Left ventricle myocardium superior (tissue), 1 donor: ENCODE results near the gene ENG. TPM values are rescaled to one million over a fixed set of nuclear protein-coding genes. Genes with fewer than 3 reads are reported as not detected.
"Not testable (repeated sequence)": the region's sequence is repeated elsewhere in the genome, so short reads cannot be mapped to it uniquely, and the experiment has no call there.

ENCODE experiments used
- ATAC-seq: fragments of 200-7000 bp; cut with Tn5 transposase; one replicate; pipeline ENCODE4 v1.9.1; 2020; ENCODE audit warnings: mild to moderate bottlenecking, moderate library complexity
- DNase-seq: peaks from one replicate; pipeline ENCODE4 v3.0.0-alpha.2; 2020
- intact Hi-C: fragments of 100-400 bp; cut with micrococcal nuclease; formaldehyde crosslinking; loops from one replicate; pipeline ENCODE4 v1.11.0; 2022
- total RNA-seq: library from RNA; stranded (reverse); fragmentation: NEBNext Ultra II Directional; extraction: Animal tissue kit (Norgen Biotek cat#: 25700); gene quantifications from one replicate; pipeline ENCODE4 v1.2.1, GENCODE V29; 2021
- donor health status: DM: no; HTN: yes; CAD: no; lungs with severe emphysema.

Gene ENG
- total RNA-seq, 1 donor from 2014 or later: 134 TPM

DNA sequence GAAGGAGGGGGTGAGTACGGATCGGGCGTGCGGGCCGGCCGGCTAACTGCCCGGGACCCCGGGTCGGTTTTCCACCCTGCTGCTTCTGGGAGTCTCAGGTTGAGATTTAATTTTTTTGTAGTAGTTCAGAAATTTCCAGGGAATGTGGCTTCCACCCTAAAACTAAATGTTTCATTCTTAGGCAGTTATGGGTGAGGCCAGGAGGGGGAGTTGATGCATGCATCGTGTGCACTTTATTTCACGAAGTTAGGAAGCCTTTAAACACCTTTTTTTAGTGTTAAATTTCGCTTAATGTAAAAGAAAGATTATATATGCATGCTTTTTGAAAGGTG is 67.7 kb downstream of the ENG start:
- intact Hi-C loops: loop anchor here (10.0 kb wide), 1 partner anchor 88 kb away; the partner anchor contains the start of gene AK1
- ATAC-seq (no peak), DNase-seq (no peak)

DNA sequence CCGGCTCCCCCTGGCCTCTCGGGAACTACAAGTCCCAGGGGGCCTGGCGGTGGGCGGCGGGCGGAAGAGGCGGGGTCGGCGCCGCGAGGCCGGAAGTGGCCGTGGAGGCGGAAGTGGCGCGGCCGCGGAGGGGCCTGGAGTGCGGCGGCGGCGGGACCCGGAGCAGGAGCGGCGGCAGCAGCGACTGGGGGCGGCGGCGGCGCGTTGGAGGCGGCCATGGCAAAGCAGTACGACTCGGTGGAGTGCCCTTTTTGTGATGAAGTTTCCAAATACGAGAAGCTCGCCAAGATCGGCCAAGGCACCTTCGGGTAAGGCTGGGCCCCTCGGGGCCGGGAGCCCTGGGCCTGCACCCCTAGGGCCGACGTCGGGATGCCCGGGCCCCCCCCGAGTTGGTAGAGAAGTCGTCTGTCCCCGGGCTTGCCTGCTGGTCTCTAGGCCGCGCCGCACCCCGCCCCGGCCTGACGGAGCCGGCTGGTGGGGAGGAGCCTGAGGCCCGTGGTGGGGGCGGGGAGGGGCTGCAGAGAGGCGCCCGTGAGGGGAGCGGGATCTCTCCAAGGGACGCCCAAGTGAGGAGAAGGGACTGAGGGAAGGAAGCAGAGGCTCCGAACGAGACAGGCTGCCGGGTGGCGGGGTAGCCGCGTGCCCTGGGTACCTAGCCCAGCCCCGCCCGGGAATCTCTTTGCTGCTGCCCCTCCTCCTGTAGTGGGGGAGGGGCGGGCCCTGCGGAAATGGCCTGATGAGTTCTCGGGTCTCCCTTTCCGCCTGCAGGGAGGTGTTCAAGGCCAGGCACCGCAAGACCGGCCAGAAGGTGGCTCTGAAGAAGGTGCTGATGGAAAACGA is 68.3 kb downstream of the ENG start, which contains the start of gene CDK9:
Gene CDK9, plus strand, starts transcription at position 102 of the 840 bp plus-strand sequence. Its CDS starts 115 bp downstream, at position 217.
- peak; percentile 95 for DNase-seq
- intact Hi-C loops: loop anchor here (10.0 kb wide), 1 partner anchor 89 kb away; the partner anchor contains the start of gene AK1
- peak; percentile 78 for ATAC-seq

DNA sequence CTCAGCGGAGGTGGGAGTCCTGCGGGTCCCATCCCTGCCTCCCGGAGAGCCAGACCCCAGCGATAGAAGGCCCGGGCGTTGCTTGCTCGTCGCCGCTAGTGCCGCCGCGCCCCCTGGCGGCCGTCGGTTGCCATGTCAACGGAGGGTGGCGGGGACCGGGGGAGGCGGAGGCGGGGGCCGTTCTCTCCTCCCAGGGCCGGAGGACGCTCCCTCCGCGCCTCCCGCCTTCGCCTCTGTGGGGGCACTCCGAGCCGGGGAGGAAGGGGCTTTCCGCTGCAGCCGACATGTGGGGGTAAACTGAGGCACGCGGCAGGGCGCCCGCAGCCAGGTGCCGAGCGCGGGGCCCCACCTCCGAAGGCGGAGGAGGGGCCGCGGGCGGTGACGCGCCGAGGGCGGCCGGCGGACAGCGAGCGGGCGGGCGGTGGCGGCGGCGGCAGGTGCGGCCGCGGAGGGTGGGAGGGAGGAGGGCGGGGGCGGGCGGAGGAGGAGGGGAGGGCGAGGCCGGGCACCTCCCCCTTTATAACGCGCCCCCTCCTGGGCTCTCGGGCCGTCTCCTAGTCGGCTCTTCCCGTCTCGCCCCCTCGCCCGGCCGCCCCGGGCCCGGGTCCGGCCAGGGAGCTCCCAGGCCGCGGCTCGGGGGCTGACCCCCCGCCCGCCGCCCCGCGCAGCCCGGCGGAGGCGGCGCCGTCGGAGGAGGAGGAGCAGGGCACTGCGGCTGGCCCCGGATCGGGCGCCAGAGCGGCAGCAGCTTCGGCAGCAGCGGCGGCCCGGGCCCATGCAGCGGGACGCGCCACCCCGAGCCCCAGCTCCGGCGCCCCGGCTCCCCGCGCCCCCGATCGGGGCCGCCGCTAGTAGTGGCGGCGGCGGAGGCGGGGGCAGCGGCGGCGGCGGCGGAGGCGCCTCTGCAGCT is 69.2 kb downstream of the ENG start:
- peak; percentile 76 for ATAC-seq
- DNase-seq: peak; percentile 93
- intact Hi-C loops: loop anchor here (10.0 kb wide), 1 partner anchor 90 kb away; the partner anchor contains the start of gene AK1

DNA sequence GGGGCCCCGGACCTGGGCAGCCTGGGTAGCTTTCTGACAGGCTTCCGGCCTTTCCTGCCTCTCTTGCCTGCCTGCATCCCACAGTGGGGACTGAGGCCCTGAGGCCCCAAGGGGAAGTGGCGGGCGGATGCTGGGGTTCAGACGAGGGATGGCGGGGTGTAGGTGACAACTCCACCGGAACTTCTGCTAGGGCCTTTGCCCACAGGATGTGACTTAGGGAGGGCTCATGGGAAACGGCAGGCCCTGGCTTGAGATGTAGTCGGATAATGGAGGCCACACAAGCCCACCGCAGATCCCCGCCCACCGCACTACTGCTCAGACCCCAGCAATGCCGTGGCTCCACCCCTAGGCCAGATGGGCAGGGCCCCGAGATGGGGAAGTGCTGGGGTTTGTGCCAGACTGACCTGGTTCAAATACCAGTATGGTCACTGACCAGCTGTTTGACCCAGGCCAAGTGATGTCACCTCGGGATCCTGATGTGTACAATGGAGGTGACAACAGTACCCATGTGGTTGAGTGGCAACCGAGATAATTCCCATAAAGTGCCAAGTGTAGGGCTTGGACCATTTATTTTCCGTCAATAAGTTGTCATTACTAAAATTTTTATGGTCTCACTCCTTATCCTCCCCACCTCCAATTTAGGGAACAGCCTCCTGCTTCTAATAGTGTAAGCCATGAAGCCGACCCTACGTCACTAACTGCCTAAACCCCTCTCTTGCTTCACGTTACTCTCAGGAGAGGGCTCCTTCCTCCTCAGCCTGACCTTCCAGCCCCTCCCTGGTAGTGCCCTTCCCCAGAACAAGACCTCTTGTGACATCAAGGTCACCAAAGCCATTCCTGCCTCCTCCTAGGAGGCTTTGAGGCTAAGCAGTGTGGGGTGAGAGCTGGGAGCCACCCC is 71.1 kb downstream of the ENG start:
- intact Hi-C loops: loop anchor here (5.0 to 10.0 kb wide), 2 partner anchors 46 to 91 kb away; partner anchors contain the start of genes AK1 and TOR2A
- peak; percentile 67 for DNase-seq
- no peak for ATAC-seq

DNA sequence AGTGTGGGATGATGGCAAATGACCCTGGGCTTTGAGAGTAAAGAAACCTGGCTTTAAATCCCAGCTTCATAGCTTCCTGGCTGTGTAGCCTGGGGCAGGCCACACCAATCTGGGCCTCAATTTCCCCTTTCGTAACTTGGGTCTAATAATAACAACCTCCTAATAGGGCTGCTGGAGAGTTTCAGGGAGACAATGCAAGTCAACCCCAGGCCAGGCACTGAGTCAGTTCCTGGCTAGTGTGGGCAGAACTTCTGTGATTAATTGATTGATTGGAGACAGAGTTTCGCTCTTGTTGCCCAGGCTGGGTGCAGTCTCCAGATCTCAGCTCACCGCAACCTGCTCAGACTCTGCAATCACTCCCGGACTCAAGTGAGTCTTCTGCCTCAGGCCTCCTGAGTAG is 72.7 kb downstream of the ENG start:
- ATAC-seq: no peak
- intact Hi-C loops: loop anchor here (5.0 to 10.0 kb wide), 2 partner anchors 45 to 93 kb away; partner anchors contain the start of genes AK1 and TOR2A
- DNase-seq: no peak

DNA sequence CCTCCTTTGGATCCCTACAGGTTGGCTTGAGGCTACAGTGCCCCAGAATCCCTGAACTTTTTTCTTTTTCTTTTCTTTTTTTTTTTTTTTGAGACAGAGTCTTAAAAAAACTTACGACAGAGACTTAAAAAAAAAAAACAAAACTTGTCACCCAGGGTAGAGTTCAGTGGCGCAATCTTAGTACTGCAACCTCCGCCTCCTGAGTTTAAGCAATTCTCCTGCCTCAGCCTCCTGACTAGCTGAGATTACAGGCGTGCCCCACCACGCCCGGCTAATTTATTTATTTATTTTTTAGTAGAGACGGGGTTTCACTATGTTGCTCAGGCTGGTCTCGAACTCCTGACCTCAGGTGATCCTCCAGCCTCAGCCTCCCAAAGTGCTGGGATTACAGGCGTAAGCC is 73.5 kb downstream of the ENG start:
- not testable (repeated sequence) for ATAC-seq, DNase-seq
- intact Hi-C loops: loop anchor here (5.0 to 10.0 kb wide), 2 partner anchors 44 to 94 kb away; partner anchors contain the start of genes AK1 and TOR2A

DNA sequence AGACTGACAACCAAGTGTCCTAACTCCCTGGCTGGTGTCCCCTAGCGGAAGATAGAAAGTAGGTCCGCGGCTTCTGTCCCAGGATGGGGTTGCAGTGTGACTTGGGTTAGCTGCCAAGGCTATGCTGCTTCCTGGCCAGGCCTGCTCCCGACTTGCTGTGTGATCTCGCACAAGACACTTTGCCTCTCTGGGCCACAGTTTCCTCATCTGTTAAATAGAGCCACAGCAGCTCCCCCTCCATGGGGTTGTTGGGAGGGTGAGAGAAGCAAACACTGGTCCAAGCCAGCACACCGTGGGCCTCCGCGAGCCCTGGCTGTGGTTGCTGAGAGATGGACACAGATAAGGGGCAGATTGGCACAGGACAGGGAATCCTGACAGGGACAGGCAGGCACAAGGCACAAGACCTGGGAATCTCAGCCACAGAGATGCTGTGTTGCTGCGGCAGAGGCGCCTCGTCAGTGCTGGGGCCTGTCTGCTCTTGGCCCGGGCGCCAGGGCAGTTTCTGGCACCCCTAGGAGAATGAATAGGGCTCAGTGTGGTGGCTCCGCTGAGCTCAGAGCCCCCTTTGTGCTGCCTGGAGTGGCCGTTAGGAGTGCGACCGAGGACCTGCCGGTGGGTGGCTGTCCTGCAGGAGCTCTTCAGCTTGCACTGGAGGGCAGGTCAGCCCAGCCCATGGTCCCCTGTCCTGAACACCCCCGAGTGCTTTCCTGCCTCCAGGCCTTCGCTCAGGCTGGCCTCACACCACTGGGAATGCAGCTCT is 74.2 kb downstream of the ENG start:
- intact Hi-C loops: loop anchor here (5.0 to 10.0 kb wide), 2 partner anchors 43 to 94 kb away; partner anchors contain the start of genes AK1 and TOR2A
- no peak for ATAC-seq
- no peak for DNase-seq

DNA sequence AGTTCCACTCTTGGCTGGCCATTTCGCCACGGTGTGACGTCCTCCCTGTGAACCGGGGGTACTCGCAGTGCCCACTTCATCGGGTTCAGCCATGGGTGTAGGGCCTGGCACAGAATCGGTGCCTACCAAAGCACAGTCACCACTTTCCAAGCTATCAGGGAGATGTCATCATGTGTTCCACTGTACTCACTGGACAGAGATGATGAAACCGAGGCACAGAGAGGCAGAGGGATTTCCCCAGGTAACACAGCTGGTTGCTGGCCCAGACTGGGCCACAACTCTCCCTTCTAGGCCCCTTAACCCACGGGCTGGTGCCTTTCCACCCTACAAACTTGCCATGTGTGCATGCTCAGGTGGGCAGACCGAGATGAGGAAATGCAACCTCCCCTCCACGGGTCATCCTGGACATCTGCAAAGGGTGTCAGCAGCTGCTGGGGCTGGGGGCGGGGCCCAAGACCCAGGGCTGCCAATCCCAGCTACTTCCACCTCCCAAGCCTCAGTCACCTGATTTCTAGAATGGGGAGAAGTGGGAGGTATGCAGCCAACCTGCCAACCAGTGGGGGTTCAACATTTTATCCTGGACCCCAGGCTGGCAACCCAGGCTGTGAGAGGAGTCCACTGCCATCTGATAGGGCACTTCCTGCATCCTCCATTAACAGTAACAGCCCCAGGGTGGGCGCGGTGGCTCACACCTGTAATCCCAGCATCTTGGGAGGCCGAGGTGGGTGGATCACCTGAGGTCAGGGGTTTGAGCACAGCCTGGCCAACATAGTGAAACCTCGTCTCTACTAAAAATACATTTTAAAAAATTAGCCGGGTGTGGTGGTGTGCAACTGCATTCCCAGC is 75.1 kb downstream of the ENG start:
- ATAC-seq (peak; percentile 33), DNase-seq (no peak)
- intact Hi-C loops: no loop called here

DNA sequence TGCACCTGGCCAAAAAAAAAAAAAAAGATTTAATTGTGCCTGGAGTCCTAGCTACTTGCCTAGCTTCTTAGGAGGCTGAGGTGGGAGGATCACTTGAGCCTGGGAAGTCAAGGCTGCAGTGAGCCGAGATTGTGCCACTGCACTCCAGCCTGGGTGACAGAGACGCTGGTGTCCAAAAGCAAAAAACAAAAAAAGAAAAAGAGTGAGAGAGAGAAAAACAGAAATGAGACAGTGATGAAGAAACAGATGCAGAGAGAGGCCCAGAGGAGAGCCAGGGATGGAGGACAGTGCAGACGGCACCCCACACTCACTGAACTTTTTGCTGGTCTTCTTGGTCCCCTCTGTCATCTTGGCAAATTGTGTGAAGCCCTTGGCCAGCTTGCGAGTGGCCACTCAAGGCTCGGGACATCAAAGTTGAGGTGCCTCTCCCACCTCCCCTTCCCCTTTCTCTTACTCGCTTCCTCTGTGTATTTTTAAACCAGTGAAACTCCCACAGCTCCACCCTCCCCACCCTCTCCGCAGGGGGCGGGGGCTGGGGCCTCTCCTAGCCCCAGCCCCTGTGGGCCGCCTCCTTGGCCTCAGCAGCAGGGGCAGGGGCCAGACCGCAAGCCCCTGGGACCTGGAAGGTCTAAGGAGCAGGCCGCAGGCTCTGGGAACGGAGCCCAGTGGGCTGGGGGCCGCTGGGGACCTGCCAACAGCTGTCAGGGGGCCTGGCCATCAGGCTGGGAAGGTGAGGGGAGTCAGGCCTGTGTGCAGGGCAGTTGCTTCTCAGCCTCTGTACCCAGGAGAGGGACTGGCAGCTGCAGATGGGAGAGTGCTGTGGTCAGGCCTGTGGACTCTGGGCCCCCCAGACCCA is 76.0 kb downstream of the ENG start, which contains the start of gene SH2D3C:
Gene SH2D3C, minus strand, starts transcription at position 387 of the 856 bp plus-strand sequence. Its CDS starts 39 bp downstream, at position 348.
- intact Hi-C loops: no loop called here
- ATAC-seq: peak; percentile 76
- peak; percentile 75 for DNase-seq

DNA sequence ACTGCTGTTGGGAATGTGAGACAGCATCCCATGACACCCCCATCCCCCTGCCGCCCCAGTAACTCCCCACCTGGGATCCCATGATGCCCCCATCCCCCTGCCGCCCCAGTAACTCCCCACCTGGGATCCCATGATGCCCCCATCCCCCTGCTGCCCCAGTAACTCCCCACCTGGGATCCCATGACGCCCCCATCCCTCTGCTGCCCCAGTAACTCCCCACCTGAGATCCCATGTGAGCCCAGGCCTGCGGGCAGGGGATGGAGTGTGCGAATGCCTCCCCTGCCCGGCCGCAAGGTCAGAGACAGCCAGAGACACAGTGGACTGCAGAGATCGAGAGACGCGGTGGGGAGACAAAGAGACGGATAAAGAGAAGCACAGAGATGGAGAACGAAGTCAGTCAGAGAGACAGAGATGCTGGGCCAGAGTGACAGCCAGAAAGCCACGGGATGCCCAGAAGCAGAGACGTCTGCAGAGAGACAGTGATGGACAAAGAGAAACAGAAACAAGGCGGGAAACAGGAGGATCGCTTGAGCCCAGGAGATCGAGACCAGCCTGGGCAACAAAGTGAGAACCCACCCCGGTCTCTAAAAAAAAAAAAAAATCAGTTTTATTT is 77.0 kb downstream of the ENG start:
- ATAC-seq (no peak), DNase-seq (no peak)
- intact Hi-C loops: no loop called here

DNA sequence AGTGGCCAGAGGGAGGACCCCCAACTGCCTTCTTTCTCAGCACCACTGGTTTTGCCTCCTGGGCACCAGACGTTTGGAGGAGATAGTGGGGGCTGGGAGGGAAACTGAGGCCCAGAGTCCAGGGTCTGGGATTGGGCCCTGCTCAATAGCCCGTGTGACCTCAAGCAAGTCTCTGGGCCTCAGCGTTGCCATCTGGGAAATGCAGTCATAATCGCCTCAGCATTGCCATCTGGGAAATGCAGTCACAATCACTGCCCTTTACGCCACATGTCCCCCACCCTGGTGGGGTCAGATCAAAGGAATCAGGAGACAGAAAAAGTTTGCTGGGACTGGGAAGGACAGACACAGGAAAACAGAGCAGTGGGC is 77.6 kb downstream of the ENG start:
- ATAC-seq (no peak), DNase-seq (no peak)
- intact Hi-C loops: no loop called here

DNA sequence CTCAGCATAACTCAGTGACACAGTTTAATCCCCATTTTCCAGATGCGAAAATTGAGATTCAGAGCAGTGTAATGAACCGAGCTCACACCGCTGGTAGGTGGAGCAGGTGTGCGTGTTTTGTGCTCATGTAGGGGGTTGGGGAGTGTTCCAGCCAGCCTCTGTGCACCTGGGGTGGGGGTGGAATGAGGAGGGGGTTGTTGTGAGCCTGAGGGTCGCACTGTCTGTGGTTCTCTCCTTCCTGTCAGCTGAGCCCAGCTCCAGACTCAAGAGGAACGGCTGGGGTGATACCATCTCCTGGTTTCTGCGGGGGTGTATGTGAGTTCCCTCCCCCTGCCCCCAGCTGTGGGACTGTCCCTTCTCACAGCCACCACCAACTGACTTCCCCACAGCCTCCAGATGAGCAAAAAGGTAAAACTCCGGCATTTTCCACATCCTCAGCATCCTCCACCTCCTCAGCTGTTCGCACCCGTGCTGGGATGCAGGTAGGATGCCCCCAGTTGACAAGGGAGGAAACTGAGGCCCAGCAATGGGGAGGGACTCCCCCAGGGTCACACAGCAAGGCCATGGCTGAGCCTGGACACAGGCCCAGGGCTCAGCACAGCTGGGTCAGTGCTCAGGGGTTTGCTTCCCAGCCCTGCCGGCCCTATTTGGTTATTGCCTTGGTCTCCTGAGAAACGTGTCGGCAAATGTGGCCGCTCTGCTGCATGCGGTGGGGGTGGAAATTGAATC is 78.1 kb downstream of the ENG start:
- ATAC-seq: peak; percentile 12
- intact Hi-C loops: no loop called here
- DNase-seq: peak; percentile 50

DNA sequence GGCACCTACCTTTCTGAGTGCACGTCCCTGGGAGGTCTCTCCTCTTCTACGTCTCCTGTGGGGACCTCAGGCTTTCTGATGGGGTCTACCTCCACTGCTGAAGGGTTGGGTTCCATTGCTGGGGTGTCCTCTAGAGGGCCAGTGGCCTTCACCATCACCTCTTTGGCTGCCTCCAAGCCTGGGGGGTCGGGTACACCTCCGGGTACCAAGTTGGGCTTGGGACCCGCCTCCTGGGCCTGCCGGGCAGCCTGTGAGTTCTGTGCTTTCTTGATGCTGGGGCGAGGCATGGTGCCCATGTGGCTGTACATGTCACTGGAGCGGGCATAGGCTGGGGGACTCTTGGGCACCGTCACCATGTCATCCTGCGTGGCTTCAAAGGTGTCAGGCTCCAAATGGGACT is 80.5 kb downstream of the ENG start:
- DNase-seq (no peak), ATAC-seq (no peak)
- intact Hi-C loops: no loop called here

DNA sequence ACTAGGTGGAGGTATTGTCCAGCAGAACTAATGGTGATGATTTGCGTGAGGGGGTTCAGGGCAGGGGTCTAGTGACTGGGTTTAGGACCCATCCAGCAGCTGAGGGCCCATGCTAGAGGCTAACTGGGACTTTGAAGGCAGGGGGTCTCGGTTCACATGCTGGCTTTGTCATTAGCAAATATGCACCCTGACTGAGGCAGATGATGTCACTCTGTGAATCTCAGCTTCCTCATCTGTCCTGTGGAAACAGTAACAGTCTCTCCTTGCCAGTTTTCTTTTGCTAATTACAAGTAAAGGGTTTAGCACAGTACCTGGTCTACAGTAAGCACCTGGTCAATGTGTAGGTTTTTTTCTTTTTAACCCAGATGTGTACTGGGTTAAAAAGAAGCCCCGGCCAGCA is 81.2 kb downstream of the ENG start:
- intact Hi-C loops: no loop called here
- DNase-seq (no peak), ATAC-seq (no peak)

DNA sequence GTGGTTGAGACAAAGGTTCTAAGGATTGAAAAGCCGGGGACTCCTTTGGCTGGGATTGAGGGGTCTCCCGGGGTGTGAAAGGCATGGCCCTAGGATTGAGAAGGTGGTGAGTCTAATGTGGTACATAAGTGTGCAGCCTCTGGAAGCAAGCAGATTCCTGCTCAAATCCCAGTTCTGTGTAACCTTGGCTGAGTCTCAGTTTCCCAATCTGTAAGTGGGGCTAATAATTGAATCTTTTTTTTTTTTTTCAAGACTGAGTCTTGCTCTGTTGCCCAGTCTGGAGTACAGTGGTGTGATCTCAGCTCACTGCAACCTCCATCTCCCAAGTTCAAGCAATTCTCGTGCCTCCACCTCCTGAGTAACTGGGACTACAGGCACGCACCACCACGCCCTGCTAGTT is 81.9 kb downstream of the ENG start:
- DNase-seq (no peak), ATAC-seq (no peak)
- intact Hi-C loops: no loop called here
